CD4-positive, CD25-positive, alpha-beta regulatory T cell (primary cell): ENCODE measurements around the gene HEATR1. TPM values are rescaled to one million over a fixed set of nuclear protein-coding genes. Genes with fewer than 3 reads are reported as not detected.
"Not testable (repeated sequence)": the region's sequence is repeated elsewhere in the genome, so short reads cannot be mapped to it uniquely, and the experiment has no call there.

ENCODE experiments used
- ATAC-seq, 2 donors: fragments of 150-1000 bp; cut with Tn5 transposase; one replicate each; pipeline ENCODE4 v1.10.0; 2021; ENCODE audit warnings: low read depth in 2 of 2, moderate number of reproducible peaks in 2 of 2, moderate library complexity in 1 of 2
- DNase-seq, 3 donors: peaks; one replicate each; pipeline versions ENCODE4 v3.0.0 to v3.0.0-alpha.2; 2012 to 2022; ENCODE audit warnings: mixed read lengths in 1 of 3
- H3K27ac ChIP-seq: one replicate; pipeline ENCODE4 v1.7.0; 2013; ENCODE audit warnings: mild to moderate bottlenecking, low read length; ENCODE audit not compliant: insufficient read depth, poor library complexity, severe bottlenecking
- H3K27me3 ChIP-seq: one replicate; pipeline ENCODE4 v1.7.0; 2013; ENCODE audit warnings: low read length; ENCODE audit not compliant: control insufficient read depth, insufficient read depth
- H3K36me3 ChIP-seq: one replicate; pipeline ENCODE4 v1.7.0; 2013; ENCODE audit warnings: mild to moderate bottlenecking, low read length, moderate library complexity; ENCODE audit not compliant: control insufficient read depth, insufficient read depth
- H3K4me1 ChIP-seq: 2 replicates; pipeline ENCODE4 v1.7.0; 2013; ENCODE audit warnings: mild to moderate bottlenecking, low read length; ENCODE audit not compliant: insufficient read depth, control insufficient read depth, poor library complexity, severe bottlenecking
- H3K4me3 ChIP-seq: one replicate; pipeline ENCODE4 v1.7.0; 2013; ENCODE audit warnings: low read depth, mild to moderate bottlenecking, low read length, moderate library complexity
- H3K9me3 ChIP-seq, 2 experiments: 1 replicate in 1 of 2; 2 replicates in 1 of 2; pipeline ENCODE4 v1.7.0; 2013; ENCODE audit warnings: low read length in 2 of 2, mild to moderate bottlenecking in 1 of 2, moderate library complexity in 1 of 2; ENCODE audit not compliant: control insufficient read depth in 2 of 2
- H3K27ac Mint-ChIP-seq, 3 donors: one replicate each; pipeline ENCODE4 v1.8.0; 2020 to 2022; ENCODE audit warnings: mild to moderate bottlenecking in 3 of 3, mixed read lengths in 3 of 3, moderate library complexity in 2 of 3
- H3K27me3 Mint-ChIP-seq: one replicate; pipeline ENCODE4 v1.8.0; 2022; ENCODE audit warnings: mild to moderate bottlenecking, mixed read lengths
- H3K36me3 Mint-ChIP-seq: one replicate; pipeline ENCODE4 v1.8.0; 2020; ENCODE audit warnings: mixed read lengths
- H3K4me1 Mint-ChIP-seq, 4 donors: one replicate each; pipeline ENCODE4 v1.8.0; 2020 to 2022; ENCODE audit warnings: mixed read lengths in 4 of 4, mild to moderate bottlenecking in 1 of 4
- H3K4me3 Mint-ChIP-seq, 4 donors: one replicate each; pipeline ENCODE4 v1.8.0; 2020 to 2022; ENCODE audit warnings: mild to moderate bottlenecking in 4 of 4, mixed read lengths in 4 of 4, moderate library complexity in 3 of 4
- H3K9me3 Mint-ChIP-seq, 7 donors: one replicate each; pipeline ENCODE4 v1.8.0; 2020 to 2022; ENCODE audit warnings: mixed read lengths in 7 of 7, mild to moderate bottlenecking in 3 of 7, moderate library complexity in 2 of 7
- polyA plus RNA-seq, 4 donors: library from polyadenylated mRNA; unstranded; fragments of 300-500 nt; fragmentation: Illumina TruSeq; gene quantifications; one replicate each; pipeline ENCODE4 v1.2.3, GENCODE V29; 2021
- total RNA-seq: library from RNA; stranded (reverse); gene quantifications from one replicate; pipeline ENCODE4 v1.2.3, GENCODE V29; 2022

The HEATR1 gene
- total and polyA plus RNA-seq, 5 donors from 2014 or later, result 10.2 to 54.2 (median 13.5) TPM

DNA sequence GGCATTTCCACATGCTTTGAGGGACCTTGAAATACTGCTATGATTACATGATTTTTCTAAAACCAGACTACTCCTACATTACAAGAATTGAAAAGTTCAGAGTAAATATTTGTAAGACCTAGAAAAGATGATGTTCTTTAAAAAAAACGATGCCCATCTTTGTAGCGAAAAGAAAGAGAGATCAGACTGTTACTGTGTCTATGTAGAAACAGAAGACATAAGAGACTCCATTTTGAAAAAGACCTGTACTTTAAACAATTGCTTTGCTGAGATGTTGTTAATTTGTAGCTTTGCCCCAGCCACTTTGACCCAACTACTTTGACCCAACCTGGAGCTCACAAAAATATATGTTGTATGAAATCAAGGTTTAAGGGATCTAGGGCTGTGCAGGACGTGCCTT lies 100.0 kb downstream of the HEATR1 start:
- H3K4me3 Mint-ChIP-seq, H3K9me3 ChIP-seq, H3K27ac Mint-ChIP-seq, H3K27me3 Mint-ChIP-seq, H3K27ac ChIP-seq, H3K36me3 Mint-ChIP-seq, DNase-seq, H3K36me3 ChIP-seq, H3K9me3 Mint-ChIP-seq, H3K27me3 ChIP-seq, ATAC-seq, H3K4me3 ChIP-seq: not testable (repeated sequence)
- peaks cover 0 to 24% (median 15%) of the 10 kb centered on the region in 4 donors for H3K4me1 Mint-ChIP-seq
- H3K4me1 ChIP-seq, result peaks cover 13% of the 10 kb centered on the region

DNA sequence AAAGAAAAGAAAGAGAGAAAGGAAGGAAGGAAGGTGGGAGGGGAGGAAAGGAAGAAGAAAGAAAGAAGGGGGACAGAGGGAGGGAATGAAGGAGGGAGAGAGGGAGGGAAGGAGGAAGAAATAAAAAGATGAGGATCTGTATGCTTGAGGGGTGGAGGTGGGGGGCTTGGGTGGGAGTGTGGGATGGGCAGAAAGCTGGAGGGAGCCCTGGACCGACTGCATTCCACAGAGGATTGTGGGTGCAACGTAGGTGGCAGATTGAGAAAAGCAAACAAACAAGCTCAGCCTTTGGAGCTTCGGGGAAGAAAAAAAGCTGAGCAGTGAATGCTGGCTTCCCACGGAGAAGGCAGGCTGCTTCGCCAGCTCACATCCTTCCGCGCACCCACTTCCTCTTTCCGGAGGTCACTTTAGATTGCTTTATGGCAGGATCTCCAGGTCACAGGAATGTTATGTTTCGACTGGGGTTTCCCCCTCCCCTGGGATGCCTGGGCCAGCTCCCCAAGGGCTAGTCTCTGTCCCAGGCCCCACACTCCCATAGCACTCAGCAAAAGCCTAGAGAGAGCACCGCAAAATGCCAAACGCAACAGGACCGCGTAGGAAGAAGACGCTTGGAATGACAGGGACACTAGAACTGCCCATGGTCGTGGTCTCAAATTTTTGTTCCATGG lies 101.2 kb downstream of the HEATR1 start:
- H3K27ac Mint-ChIP-seq, result peak overlapping the region in 2 of 3 donors; percentile 26 to 78
- H3K4me3 Mint-ChIP-seq, result peak overlapping the region in 2 of 4 donors; percentile 47 to 63
- no peak overlapping the region for H3K27ac ChIP-seq
- no peaks in the 10 kb centered on the region for H3K27me3 Mint-ChIP-seq
- ATAC-seq, result no peak
- H3K9me3 Mint-ChIP-seq, result peaks cover 0 to 2% (median 0%) of the 10 kb centered on the region in 7 donors
- no peaks in the 10 kb centered on the region for H3K36me3 ChIP-seq
- H3K27me3 ChIP-seq, result no peaks in the 10 kb centered on the region
- H3K4me1 ChIP-seq, result peaks cover 5% of the 10 kb centered on the region
- H3K4me1 Mint-ChIP-seq, result peaks cover 0 to 13% (median 8%) of the 10 kb centered on the region in 4 donors
- DNase-seq, result no peak
- H3K36me3 Mint-ChIP-seq, result no peaks in the 10 kb centered on the region
- no peaks in the 10 kb centered on the region for H3K9me3 ChIP-seq
- peak overlapping the region; percentile 13 for H3K4me3 ChIP-seq

DNA sequence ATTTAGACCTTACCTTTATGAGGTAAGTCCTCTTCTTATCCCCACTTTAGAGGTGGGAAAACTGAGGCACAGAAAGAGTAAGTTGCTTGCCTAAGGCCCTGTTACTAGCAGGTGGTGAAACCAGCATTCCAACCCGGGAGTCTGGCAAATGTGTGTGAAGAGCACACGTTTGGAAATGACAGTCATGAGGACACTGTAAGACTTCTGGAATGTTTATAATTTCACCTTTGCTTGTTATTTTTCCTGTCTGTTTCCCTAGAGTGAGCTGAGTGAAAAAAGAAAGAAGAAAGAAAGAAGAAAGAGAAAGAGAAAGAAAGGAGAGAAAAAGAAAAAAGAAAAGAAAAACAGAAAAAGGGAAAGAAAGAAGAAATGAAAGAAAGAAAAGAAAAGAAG lies 101.7 kb downstream of the HEATR1 start:
- H3K27ac ChIP-seq, result no peak overlapping the region

DNA sequence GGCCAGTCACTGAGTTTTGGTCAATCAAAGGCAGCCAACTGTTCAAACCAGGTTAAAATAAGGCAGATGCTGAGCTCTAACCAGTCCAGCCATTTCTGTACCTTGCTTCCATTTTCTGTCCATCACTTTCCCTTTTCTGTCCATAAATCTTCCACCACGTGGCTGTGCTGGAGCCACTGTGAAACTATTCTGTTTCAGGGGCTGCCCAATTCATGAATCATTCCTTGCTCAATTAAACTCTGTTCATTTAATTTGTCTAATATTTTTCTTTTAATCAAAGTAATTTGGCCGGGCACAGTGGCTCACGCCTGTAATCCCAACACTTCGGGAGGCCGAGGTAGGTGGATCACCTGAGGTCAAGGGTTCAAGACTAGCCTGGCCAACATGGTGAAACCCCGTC lies 103.2 kb downstream of the HEATR1 start:
- DNase-seq (no peak), ATAC-seq (no peak)
- Histone ChIP-seq H3K4me3 (no peak overlapping the region), H3K36me3 (no peaks in the 10 kb centered on the region), H3K27ac (no peak overlapping the region), H3K4me1 (peaks cover 5% of the 10 kb centered on the region), H3K27me3 (no peaks in the 10 kb centered on the region), H3K9me3 (no peaks in the 10 kb centered on the region)
- Mint-ChIP-seq H3K36me3 (no peaks in the 10 kb centered on the region), H3K27me3 (no peaks in the 10 kb centered on the region), H3K4me3 (no peak overlapping the region), H3K9me3 (peaks cover 0 to 2% (median 0%) of the 10 kb centered on the region in 7 donors), H3K27ac (no peak overlapping the region), H3K4me1 (peaks cover 0 to 22% (median 10%) of the 10 kb centered on the region in 4 donors)

More for the DNA sequence above, 101.7 kb downstream of the HEATR1 start:
- ATAC-seq, result no peak
- peak overlapping the region in 2 of 3 donors; percentile 26 to 78 for H3K27ac Mint-ChIP-seq
- H3K27me3 Mint-ChIP-seq, result no peaks in the 10 kb centered on the region
- H3K36me3 Mint-ChIP-seq, result no peaks in the 10 kb centered on the region
- Histone ChIP-seq H3K4me3 (no peak overlapping the region), H3K27me3 (no peaks in the 10 kb centered on the region), H3K9me3 (no peaks in the 10 kb centered on the region), H3K36me3 (no peaks in the 10 kb centered on the region), H3K4me1 (peaks cover 5% of the 10 kb centered on the region)
- H3K4me1 Mint-ChIP-seq, result peaks cover 0 to 15% (median 8%) of the 10 kb centered on the region in 4 donors
- peak overlapping the region in 2 of 4 donors; percentile 10 to 47 for H3K4me3 Mint-ChIP-seq
- H3K9me3 Mint-ChIP-seq, result peaks cover 0 to 2% (median 0%) of the 10 kb centered on the region in 7 donors
- no peak for DNase-seq

Other genes with a start within 250 kb of the HEATR1 start
- 5.0 TPM for gene EDARADD, start 210.2 kb downstream of the HEATR1 start, total RNA-seq
- 1 to 10 TPM; 2.5 to 5.7 (median 4.3) TPM for gene EDARADD, start 210.2 kb downstream of the HEATR1 start, polyA plus RNA-seq
- 183 TPM for gene LGALS8, start 80.5 kb downstream of the HEATR1 start, total RNA-seq
- gene LGALS8, start 80.5 kb downstream of the HEATR1 start, polyA plus RNA-seq, result 10 to 100 TPM; 53.3 to 70.7 (median 60.1) TPM
- not detected for gene ACTN2, start 82.0 kb upstream of the HEATR1 start, total RNA-seq
- not detected for gene ACTN2, start 82.0 kb upstream of the HEATR1 start, polyA plus RNA-seq
- gene MTR, start 190.8 kb upstream of the HEATR1 start, total RNA-seq, result 44.5 TPM
- gene MTR, start 190.8 kb upstream of the HEATR1 start, polyA plus RNA-seq, result 10 to 100 TPM; 12.6 to 15.0 (median 14.5) TPM